DND-41 (cell line): ENCODE results near the gene PPP1R14C.

Source experiments
- CTCF ChIP-seq: IDR thresholded peaks from 2 replicates; pipeline ENCODE4 v1.5.1; 2012; ENCODE audit warnings: borderline replicate concordance, low read length, moderate library complexity, mild to moderate bottlenecking; ENCODE audit not compliant: poor library complexity, severe bottlenecking; ENCODE audit errors: extremely low read depth
- EZH2 ChIP-seq: IDR thresholded peaks from 3 replicates; pipeline ENCODE4 v1.6.1; 2012; ENCODE audit warnings: borderline replicate concordance, low read depth, mild to moderate bottlenecking, moderate library complexity, low read length, inconsistent platforms; ENCODE audit not compliant: severe bottlenecking

GRCh38 chr6:150152891-150153876 is 10.3 kb downstream of the PPP1R14C start:
- TF ChIP-seq EZH2 (no peak), CTCF (no peak)
